ENCODE measurements around the gene SIPA1L2.
A peak's percentile ranks its signal among the peaks of the same experiment; 100 is the strongest.

SIPA1L2 gene

DNA sequence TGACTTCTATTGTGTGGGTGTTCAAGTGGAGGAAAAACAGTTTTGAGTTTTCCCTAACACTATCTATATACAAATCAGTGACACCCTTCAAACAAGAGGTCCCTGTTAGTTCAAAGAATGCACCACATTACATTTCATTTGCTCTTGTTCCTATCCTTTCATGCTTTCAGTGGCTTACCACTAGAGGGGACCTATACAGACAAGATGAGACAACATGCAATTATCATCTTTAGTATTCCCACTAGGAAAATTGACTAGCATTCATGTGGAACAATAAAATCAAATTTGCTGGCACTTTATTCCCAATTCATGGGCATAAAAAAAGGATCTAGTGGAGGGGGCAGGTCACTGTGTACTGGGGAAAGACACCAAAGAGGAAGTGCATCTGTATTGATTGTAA lies 13.3 kb upstream of the SIPA1L2 start:
- no peak overlapping the region for H3K4me3 ChIP-seq (ENCODE audit: low read depth, low read length)
- H3K36me3 ChIP-seq (ENCODE audit: control insufficient read depth, insufficient read depth, low read length): no peaks in the 10 kb centered on the region
- no peak overlapping the region for H3K9ac ChIP-seq (ENCODE audit: low read depth, low read length)
- H3K4me1 ChIP-seq (ENCODE audit: control insufficient read depth, insufficient read depth, low read length): no peaks in the 10 kb centered on the region
- H3K9me3 ChIP-seq (ENCODE audit: control insufficient read depth, insufficient read depth, low read length): no peaks in the 10 kb centered on the region
- H3K27ac ChIP-seq (ENCODE audit: low read depth, low read length): no peak overlapping the region
- H3K27me3 ChIP-seq (ENCODE audit: control insufficient read depth, insufficient read depth, low read length): no peaks in the 10 kb centered on the region

GRCh38 chr1:232641507-232641906 lies 11.6 kb upstream of the SIPA1L2 start:
- H3K9ac ChIP-seq (ENCODE audit: low read depth, low read length): no peak overlapping the region
- H3K9me3 ChIP-seq (ENCODE audit: control insufficient read depth, insufficient read depth, low read length): no peaks in the 10 kb centered on the region
- H3K4me3 ChIP-seq (ENCODE audit: low read depth, low read length): no peak overlapping the region
- no peak overlapping the region for H3K27ac ChIP-seq (ENCODE audit: low read depth, low read length)
- H3K27me3 ChIP-seq (ENCODE audit: control insufficient read depth, insufficient read depth, low read length): no peaks in the 10 kb centered on the region
- H3K4me1 ChIP-seq (ENCODE audit: control insufficient read depth, insufficient read depth, low read length): no peaks in the 10 kb centered on the region
- H3K36me3 ChIP-seq (ENCODE audit: control insufficient read depth, insufficient read depth, low read length): no peaks in the 10 kb centered on the region

DNA sequence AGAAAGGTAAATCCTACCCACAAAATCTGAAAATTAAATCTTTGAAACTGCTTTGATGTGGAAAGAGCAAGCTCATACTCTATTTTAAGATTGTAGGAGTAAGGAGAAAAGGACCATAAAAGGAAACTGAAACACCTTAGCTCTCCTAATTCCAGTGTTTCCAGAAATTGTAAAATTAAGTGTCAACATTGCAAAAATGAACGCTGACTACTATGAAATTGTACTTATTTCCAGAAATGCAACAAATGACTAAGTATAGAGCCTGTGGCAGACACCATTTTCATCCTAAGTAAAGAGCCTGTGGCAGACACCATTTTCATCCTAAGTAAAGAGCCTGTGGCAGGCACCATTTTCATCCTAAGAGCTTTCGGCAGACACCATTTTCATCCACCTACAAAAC lies 6.9 kb upstream of the SIPA1L2 start:
- no peaks in the 10 kb centered on the region for H3K36me3 ChIP-seq (ENCODE audit: control insufficient read depth, insufficient read depth, low read length)
- H3K27me3 ChIP-seq (ENCODE audit: control insufficient read depth, insufficient read depth, low read length): peaks cover 5% of the 10 kb centered on the region; the same call in 1 of the 2 replicates
- H3K9me3 ChIP-seq (ENCODE audit: control insufficient read depth, insufficient read depth, low read length): no peaks in the 10 kb centered on the region

GRCh38 chr1:232635778-232636356 lies 5.9 kb upstream of the SIPA1L2 start:
- no peak overlapping the region for H3K27ac ChIP-seq (ENCODE audit: low read depth, low read length)
- no peaks in the 10 kb centered on the region for H3K36me3 ChIP-seq (ENCODE audit: control insufficient read depth, insufficient read depth, low read length)
- no peaks in the 10 kb centered on the region for H3K9me3 ChIP-seq (ENCODE audit: control insufficient read depth, insufficient read depth, low read length)
- H3K27me3 ChIP-seq (ENCODE audit: control insufficient read depth, insufficient read depth, low read length): peaks cover 13% of the 10 kb centered on the region
- H3K9ac ChIP-seq (ENCODE audit: low read depth, low read length): no peak overlapping the region
- no peaks in the 10 kb centered on the region for H3K4me1 ChIP-seq (ENCODE audit: control insufficient read depth, insufficient read depth, low read length)
- no peak overlapping the region for H3K4me3 ChIP-seq (ENCODE audit: low read depth, low read length)

More for the DNA sequence above, 6.9 kb upstream of the SIPA1L2 start:
- Histone ChIP-seq H3K4me1 (ENCODE audit: control insufficient read depth, insufficient read depth, low read length) (no peaks in the 10 kb centered on the region), H3K9ac (ENCODE audit: low read depth, low read length) (no peak overlapping the region), H3K4me3 (ENCODE audit: low read depth, low read length) (no peak overlapping the region), H3K27ac (ENCODE audit: low read depth, low read length) (no peak overlapping the region)

- Histone ChIP-seq H3K27me3 (ENCODE audit: control insufficient read depth, insufficient read depth, low read length) (peaks cover 15% of the 10 kb centered on the region), H3K9ac (ENCODE audit: low read depth, low read length) (no peak overlapping the region), H3K4me1 (ENCODE audit: control insufficient read depth, insufficient read depth, low read length) (no peaks in the 10 kb centered on the region), H3K9me3 (ENCODE audit: control insufficient read depth, insufficient read depth, low read length) (no peaks in the 10 kb centered on the region), H3K36me3 (ENCODE audit: control insufficient read depth, insufficient read depth, low read length) (no peaks in the 10 kb centered on the region), H3K27ac (ENCODE audit: low read depth, low read length) (no peak overlapping the region), H3K4me3 (ENCODE audit: low read depth, low read length) (no peak overlapping the region)
Observed at GRCh38 chr1:232635279-232635678, 5.3 kb upstream of the SIPA1L2 start.

DNA sequence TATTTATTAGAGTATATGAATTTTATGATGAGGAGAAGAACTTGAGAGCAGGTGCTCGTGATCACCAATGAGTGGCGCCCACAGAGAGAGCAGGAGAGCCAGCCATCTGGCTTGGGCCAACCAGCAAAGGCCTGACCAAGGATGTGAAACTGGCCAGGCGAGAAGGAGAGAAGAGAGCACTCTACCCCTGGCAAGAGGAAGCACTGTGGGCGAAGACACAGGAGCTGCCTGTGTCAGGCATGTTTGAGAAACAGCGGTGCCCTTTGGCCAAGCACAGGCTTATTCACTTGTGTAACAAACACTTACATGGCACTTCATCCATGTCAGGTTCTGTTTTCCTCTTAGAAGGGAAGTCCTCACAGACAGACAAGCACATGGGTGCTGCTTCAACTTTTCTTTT lies 4.2 kb upstream of the SIPA1L2 start:
- Histone ChIP-seq H3K9me3 (ENCODE audit: control insufficient read depth, insufficient read depth, low read length) (no peaks in the 10 kb centered on the region), H3K4me1 (ENCODE audit: control insufficient read depth, insufficient read depth, low read length) (no peaks in the 10 kb centered on the region), H3K9ac (ENCODE audit: low read depth, low read length) (no peak overlapping the region), H3K27me3 (ENCODE audit: control insufficient read depth, insufficient read depth, low read length) (peaks cover 21% of the 10 kb centered on the region), H3K4me3 (ENCODE audit: low read depth, low read length) (no peak overlapping the region), H3K36me3 (ENCODE audit: control insufficient read depth, insufficient read depth, low read length) (no peaks in the 10 kb centered on the region), H3K27ac (ENCODE audit: low read depth, low read length) (no peak overlapping the region)

DNA sequence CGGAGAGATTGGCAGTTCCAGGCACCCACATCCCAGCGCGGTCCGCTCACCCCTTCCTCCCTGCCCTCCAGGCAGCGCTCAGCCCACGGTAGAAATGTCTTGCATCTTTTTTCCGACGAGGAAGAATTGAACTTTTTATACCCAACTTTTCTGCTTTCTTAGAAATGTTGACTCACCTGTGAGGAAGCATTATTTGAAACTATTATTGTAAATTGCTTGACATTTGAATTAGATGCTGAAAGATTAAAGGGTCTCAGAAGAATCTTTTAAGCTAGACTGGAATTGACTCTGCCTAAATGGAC lies 912 bp upstream of the SIPA1L2 start:
- H3K27ac ChIP-seq (ENCODE audit: low read depth, low read length): no peak overlapping the region
- H3K9ac ChIP-seq (ENCODE audit: low read depth, low read length): no peak overlapping the region
- peaks cover 35% of the 10 kb centered on the region for H3K27me3 ChIP-seq (ENCODE audit: control insufficient read depth, insufficient read depth, low read length)
- no peaks in the 10 kb centered on the region for H3K36me3 ChIP-seq (ENCODE audit: control insufficient read depth, insufficient read depth, low read length)
- H3K4me3 ChIP-seq (ENCODE audit: low read depth, low read length): peak overlapping the region; percentile 69
- no peaks in the 10 kb centered on the region for H3K9me3 ChIP-seq (ENCODE audit: control insufficient read depth, insufficient read depth, low read length)
- H3K4me1 ChIP-seq (ENCODE audit: control insufficient read depth, insufficient read depth, low read length): peaks cover 31% of the 10 kb centered on the region

GRCh38 chr1:232629250-232630046 lies 485 bp downstream of the SIPA1L2 start:
- peak overlapping the region; percentile 73 for H3K4me3 ChIP-seq (ENCODE audit: low read depth, low read length)
- no peaks in the 10 kb centered on the region for H3K9me3 ChIP-seq (ENCODE audit: control insufficient read depth, insufficient read depth, low read length)
- no peak overlapping the region; the same call in 1 of the 2 replicates for H3K9ac ChIP-seq (ENCODE audit: low read depth, low read length)
- H3K27me3 ChIP-seq (ENCODE audit: control insufficient read depth, insufficient read depth, low read length): peaks cover 35% of the 10 kb centered on the region
- H3K4me1 ChIP-seq (ENCODE audit: control insufficient read depth, insufficient read depth, low read length): peaks cover 39% of the 10 kb centered on the region
- no peaks in the 10 kb centered on the region for H3K36me3 ChIP-seq (ENCODE audit: control insufficient read depth, insufficient read depth, low read length)
- H3K27ac ChIP-seq (ENCODE audit: low read depth, low read length): no peak overlapping the region

- Histone ChIP-seq H3K9ac (ENCODE audit: low read depth, low read length) (no peak overlapping the region; the same call in 1 of the 2 replicates), H3K27me3 (ENCODE audit: control insufficient read depth, insufficient read depth, low read length) (peaks cover 35% of the 10 kb centered on the region), H3K4me3 (ENCODE audit: low read depth, low read length) (peak overlapping the region; percentile 73), H3K36me3 (ENCODE audit: control insufficient read depth, insufficient read depth, low read length) (no peaks in the 10 kb centered on the region), H3K4me1 (ENCODE audit: control insufficient read depth, insufficient read depth, low read length) (peaks cover 40% of the 10 kb centered on the region), H3K9me3 (ENCODE audit: control insufficient read depth, insufficient read depth, low read length) (no peaks in the 10 kb centered on the region), H3K27ac (ENCODE audit: low read depth, low read length) (no peak overlapping the region)
Observed at GRCh38 chr1:232628335-232629249, 1.3 kb downstream of the SIPA1L2 start.

DNA sequence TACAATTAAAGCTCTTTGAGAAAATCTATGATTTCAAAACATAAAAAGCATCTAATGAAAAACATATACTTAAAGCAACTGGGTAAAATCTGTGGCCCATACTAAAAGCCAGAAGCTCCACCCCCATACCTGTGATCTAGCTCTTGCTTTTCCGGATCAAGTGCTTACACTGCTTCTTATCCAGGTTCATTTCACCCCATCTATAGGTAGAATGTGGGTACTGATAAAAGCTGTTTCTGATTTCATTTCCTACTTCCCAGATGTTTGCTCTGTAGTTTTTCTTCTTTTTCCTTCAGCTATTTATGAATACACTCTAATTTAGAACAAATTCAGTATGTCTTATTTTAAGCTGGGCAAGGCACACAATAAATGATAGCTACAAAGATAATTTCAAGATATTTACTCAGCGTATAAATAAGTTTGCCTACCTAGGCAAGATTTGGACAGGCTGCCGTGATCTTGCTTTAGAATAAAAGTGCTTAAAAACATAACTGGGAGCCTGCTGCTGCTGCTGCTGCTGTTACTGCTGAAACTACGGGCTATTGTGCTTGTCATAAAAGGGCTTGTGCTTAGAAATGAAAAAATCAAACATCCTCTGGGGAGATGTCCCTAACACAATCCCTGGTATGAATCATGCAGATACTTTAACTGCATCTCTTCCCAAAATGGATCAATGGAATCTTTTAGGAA lies 2.1 kb downstream of the SIPA1L2 start:
- H3K27me3 ChIP-seq (ENCODE audit: control insufficient read depth, insufficient read depth, low read length): peaks cover 35% of the 10 kb centered on the region
- H3K9ac ChIP-seq (ENCODE audit: low read depth, low read length): no peak overlapping the region
- H3K4me3 ChIP-seq (ENCODE audit: low read depth, low read length): peak overlapping the region; percentile 73
- H3K4me1 ChIP-seq (ENCODE audit: control insufficient read depth, insufficient read depth, low read length): peaks cover 46% of the 10 kb centered on the region
- no peaks in the 10 kb centered on the region for H3K36me3 ChIP-seq (ENCODE audit: control insufficient read depth, insufficient read depth, low read length)
- H3K27ac ChIP-seq (ENCODE audit: low read depth, low read length): no peak overlapping the region
- no peaks in the 10 kb centered on the region for H3K9me3 ChIP-seq (ENCODE audit: control insufficient read depth, insufficient read depth, low read length)
